Adrenal gland (tissue), 5 donors: ENCODE data around the gene PTPN14.

Experiments
- POLR2A ChIP-seq, 2 donors: fragments of 450-650 bp; IDR thresholded peaks; one replicate each; pipeline ENCODE4 v1.6.1; 2017; ENCODE audit warnings: antibody characterized with exemption in 2 of 2, mild to moderate bottlenecking in 2 of 2, moderate library complexity in 1 of 2
- TF ChIP-seq, protein P1 (sequence below), 6 experiments: fragments of 450-650 bp in 4 of 6; fragments of 200-600 bp in 2 of 6; sonication (generic) in 1 of 6; IDR thresholded peaks; 1 replicate in 5 of 6; 2 replicates in 1 of 6; pipeline versions ENCODE4 v1.5.1 to v1.8.0; 2016 to 2021; ENCODE audit warnings: antibody characterized with exemption in 6 of 6, mild to moderate bottlenecking in 2 of 6, moderate library complexity in 1 of 6
- donor health status: DM: no; HTN: no; CAD: no.

DNA sequence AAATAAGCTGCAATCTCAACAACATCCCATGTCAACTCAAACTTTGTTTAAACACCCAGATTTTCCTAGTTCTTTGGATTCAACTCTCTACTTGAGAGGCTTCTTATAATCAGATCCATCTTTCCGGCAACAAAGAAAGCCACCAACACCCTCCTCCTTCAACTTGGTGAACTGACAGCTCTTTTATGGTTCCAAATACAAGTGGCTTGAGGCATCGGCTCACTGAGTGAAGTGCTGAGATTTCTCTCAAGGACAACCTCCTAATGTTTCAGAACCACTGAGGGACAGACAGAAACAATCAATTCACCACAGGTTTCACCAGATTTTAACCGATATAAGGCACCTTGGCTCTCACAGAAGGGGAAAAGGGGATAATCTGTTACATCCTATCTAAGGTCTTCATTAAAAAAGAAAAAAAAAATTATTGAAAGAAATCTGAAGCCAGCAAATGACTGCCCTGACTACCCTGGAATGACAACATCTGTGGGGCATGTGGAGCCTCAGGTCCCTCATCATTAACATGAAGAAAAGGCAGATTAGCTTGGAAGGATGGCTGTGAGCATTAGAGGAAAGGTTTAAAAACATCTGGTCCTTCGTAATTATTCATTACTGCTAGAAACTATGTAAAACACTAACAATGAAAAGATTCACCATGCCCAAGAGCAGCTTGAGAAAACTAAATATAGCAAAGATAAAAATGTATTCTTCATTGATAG is 50.9 kb downstream of the PTPN14 start:
- TF ChIP-seq POLR2A (IDR thresholded peaks at IDR 0.05), result no peak
- TF ChIP-seq, protein P1, sequence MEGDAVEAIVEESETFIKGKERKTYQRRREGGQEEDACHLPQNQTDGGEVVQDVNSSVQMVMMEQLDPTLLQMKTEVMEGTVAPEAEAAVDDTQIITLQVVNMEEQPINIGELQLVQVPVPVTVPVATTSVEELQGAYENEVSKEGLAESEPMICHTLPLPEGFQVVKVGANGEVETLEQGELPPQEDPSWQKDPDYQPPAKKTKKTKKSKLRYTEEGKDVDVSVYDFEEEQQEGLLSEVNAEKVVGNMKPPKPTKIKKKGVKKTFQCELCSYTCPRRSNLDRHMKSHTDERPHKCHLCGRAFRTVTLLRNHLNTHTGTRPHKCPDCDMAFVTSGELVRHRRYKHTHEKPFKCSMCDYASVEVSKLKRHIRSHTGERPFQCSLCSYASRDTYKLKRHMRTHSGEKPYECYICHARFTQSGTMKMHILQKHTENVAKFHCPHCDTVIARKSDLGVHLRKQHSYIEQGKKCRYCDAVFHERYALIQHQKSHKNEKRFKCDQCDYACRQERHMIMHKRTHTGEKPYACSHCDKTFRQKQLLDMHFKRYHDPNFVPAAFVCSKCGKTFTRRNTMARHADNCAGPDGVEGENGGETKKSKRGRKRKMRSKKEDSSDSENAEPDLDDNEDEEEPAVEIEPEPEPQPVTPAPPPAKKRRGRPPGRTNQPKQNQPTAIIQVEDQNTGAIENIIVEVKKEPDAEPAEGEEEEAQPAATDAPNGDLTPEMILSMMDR (IDR thresholded peaks at IDR 0.05), result no peak
